Measurements from ENCODE around the gene UTS2B.

Gene UTS2B

DNA sequence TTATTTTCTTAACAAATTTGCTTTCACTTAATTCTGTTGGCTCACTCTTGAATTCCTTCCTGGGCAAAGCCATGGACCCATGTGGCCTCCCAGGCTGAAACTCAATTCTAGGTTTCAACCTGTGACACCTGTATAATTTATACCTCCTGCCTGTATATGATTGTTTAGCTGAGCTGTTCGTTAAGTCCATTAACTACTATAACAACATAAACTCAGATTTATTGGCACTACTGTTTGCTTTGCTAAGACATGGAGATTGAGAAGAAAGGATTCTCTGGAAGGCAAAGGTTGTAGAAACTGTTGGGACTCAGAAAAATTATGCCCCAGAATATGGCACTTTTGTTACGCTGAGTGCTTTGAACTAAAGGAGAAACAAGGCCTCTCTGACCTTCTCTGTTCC is 27.9 kb downstream of the UTS2B start:
- H3K36me3 Mint-ChIP-seq (ENCODE audit: low read depth): no peaks in the 10 kb centered on the region
- no peak for DNase-seq
- no peaks in the 10 kb centered on the region for H3K9me3 Mint-ChIP-seq
- H3K27ac Mint-ChIP-seq: no peak overlapping the region
- H3K27me3 Mint-ChIP-seq (ENCODE audit: low read depth, poor library complexity): no peaks in the 10 kb centered on the region
- TF ChIP-seq, protein P1, sequence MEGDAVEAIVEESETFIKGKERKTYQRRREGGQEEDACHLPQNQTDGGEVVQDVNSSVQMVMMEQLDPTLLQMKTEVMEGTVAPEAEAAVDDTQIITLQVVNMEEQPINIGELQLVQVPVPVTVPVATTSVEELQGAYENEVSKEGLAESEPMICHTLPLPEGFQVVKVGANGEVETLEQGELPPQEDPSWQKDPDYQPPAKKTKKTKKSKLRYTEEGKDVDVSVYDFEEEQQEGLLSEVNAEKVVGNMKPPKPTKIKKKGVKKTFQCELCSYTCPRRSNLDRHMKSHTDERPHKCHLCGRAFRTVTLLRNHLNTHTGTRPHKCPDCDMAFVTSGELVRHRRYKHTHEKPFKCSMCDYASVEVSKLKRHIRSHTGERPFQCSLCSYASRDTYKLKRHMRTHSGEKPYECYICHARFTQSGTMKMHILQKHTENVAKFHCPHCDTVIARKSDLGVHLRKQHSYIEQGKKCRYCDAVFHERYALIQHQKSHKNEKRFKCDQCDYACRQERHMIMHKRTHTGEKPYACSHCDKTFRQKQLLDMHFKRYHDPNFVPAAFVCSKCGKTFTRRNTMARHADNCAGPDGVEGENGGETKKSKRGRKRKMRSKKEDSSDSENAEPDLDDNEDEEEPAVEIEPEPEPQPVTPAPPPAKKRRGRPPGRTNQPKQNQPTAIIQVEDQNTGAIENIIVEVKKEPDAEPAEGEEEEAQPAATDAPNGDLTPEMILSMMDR (IDR thresholded peaks at IDR 0.05): no peak
- peaks cover 39% of the 10 kb centered on the region for H3K4me1 Mint-ChIP-seq
- peak overlapping the region; percentile 6 for H3K4me3 Mint-ChIP-seq

DNA sequence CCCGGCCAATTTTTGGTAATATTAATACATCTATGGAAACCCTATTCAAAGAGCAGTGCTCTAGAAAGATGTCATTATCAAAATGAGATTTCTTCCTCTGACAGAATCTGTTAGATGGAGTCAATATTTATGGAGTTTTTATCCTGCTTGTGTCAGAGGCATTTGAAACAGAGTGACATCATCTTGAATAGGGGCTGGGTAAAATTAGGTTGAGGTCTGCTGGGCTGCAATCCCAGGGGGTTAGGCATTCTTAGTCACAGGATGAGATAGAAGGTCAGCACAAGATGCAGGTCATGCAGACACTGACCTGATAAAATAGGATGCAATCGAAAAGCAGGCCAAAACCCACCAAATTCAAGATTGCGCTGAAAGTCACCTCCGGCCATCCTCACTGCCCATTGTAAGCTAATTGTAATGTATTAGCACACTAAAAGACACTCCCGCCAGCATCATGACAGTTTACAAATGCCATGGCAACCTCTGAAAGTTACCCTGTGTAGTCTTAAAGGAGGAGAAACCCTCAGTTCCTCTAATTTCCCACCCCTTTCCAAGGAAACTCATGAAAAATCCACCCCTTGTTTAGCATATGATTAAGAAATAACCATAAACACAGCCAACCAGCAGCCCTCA is 28.4 kb downstream of the UTS2B start:
- TF ChIP-seq, protein P1 (IDR thresholded peaks at IDR 0.05): no peak
- Mint-ChIP-seq H3K27me3 (ENCODE audit: low read depth, poor library complexity) (no peaks in the 10 kb centered on the region), H3K36me3 (ENCODE audit: low read depth) (no peaks in the 10 kb centered on the region), H3K4me1 (peaks cover 39% of the 10 kb centered on the region), H3K4me3 (no peak overlapping the region), H3K27ac (no peak overlapping the region), H3K9me3 (no peaks in the 10 kb centered on the region)
- no peak for DNase-seq

DNA sequence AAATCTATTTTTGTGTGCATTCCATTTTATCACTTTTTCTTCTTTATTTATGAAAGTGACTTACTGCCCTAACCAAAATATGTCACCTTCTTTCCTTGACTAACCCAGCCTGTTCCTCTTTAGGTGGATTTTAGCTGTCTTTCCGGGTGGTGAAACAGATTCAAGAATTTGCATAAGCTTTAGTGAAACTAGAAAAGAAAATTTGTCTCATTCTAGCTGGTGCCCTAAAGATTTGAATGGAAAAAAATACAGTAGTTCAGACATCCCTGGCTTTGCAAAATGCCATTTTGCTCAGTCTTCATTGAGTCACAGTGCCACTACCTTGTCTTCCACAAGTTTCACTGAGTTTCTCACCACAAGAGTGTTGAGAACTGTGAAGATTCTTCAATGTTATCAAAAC is 29.3 kb downstream of the UTS2B start:
- H3K36me3 Mint-ChIP-seq (ENCODE audit: low read depth): no peaks in the 10 kb centered on the region
- no peak for DNase-seq
- TF ChIP-seq, protein P1 (IDR thresholded peaks at IDR 0.05): no peak
- no peaks in the 10 kb centered on the region for H3K9me3 Mint-ChIP-seq
- H3K27ac Mint-ChIP-seq: no peak overlapping the region
- H3K4me3 Mint-ChIP-seq: no peak overlapping the region
- peaks cover 39% of the 10 kb centered on the region for H3K4me1 Mint-ChIP-seq
- no peaks in the 10 kb centered on the region for H3K27me3 Mint-ChIP-seq (ENCODE audit: low read depth, poor library complexity)

DNA sequence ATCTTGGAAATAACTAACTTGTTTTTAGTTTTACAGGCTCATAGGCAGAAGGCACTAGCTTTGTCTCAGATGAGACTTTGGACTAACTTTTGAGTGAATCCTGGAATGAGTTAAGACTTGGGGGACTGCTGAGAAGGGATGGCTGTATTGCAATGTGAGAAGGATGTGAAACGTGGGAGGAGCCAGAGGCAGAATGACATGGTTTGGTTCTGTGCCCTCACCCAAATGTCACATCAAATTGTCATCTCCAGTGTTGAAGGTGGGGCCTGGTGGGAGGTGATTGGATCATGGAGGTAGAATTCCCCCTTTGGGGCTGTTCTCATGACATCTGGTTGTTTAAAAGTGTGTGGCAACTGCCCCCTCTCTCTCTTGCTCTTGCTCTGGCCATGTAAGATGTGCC is 29.9 kb downstream of the UTS2B start:
- no peak overlapping the region for H3K27ac Mint-ChIP-seq
- no peaks in the 10 kb centered on the region for H3K36me3 Mint-ChIP-seq (ENCODE audit: low read depth)
- no peaks in the 10 kb centered on the region for H3K9me3 Mint-ChIP-seq
- no peak overlapping the region for H3K4me3 Mint-ChIP-seq
- no peak for DNase-seq
- H3K27me3 Mint-ChIP-seq (ENCODE audit: low read depth, poor library complexity): no peaks in the 10 kb centered on the region
- H3K4me1 Mint-ChIP-seq: peaks cover 39% of the 10 kb centered on the region
- TF ChIP-seq, protein P1 (IDR thresholded peaks at IDR 0.05): no peak

DNA sequence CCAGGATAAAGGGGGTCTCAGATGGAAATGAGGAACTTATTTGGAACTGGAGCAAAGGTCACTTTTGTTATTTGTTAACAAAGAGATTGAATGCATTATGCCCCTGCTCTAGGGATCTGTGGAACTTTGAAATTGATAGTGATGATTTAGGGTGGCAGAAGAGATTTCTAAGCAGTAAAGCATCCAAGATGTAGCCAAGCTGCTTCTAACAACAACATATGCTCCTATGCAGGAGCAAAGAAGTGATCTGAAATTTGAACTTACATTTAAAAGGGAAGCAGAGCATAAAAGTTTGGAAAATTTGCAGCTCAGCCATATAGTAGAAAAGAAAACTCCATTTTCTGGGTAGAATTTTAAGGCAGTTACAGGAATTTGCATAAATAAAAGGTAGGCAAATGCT is 31.5 kb downstream of the UTS2B start:
- Mint-ChIP-seq H3K36me3 (ENCODE audit: low read depth) (no peaks in the 10 kb centered on the region), H3K4me1 (peaks cover 39% of the 10 kb centered on the region), H3K27me3 (ENCODE audit: low read depth, poor library complexity) (no peaks in the 10 kb centered on the region), H3K4me3 (no peak overlapping the region), H3K27ac (no peak overlapping the region), H3K9me3 (no peaks in the 10 kb centered on the region)
- DNase-seq: no peak
- TF ChIP-seq, protein P1 (IDR thresholded peaks at IDR 0.05): no peak

DNA sequence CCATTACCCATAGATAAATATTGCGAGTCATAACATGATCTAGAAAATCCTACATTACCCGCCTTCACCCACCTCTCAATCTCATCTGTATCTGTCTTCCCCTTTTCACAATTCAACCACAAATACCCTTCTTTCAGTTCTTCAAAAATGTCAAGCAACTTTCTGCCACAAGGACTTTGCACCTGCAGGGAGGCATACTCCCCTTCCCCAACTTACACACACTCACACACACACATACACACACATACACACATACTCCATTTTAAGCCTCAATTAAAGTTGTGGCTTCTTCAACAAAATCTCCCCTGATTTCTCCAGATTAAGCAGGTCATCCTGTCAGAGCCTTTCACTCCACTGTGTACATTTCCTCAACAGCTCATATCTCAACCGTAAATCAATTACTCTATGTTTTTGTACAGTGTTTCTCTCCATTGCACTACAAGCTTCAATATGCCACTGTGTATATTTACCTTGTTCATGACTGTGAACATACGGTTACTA is 34.2 kb downstream of the UTS2B start:
- Mint-ChIP-seq H3K4me3 (no peak overlapping the region), H3K9me3 (no peaks in the 10 kb centered on the region), H3K4me1 (peaks cover 19% of the 10 kb centered on the region), H3K27ac (no peak overlapping the region), H3K27me3 (ENCODE audit: low read depth, poor library complexity) (no peaks in the 10 kb centered on the region), H3K36me3 (ENCODE audit: low read depth) (no peaks in the 10 kb centered on the region)
- DNase-seq: no peak
- TF ChIP-seq, protein P1 (IDR thresholded peaks at IDR 0.05): no peak
